22Rv1 (cell line): ENCODE data around the gene DNTTIP2.

Experiments
- H3K27ac ChIP-seq: fragments of 450-650 bp; 2 replicates; pipeline ENCODE4 v1.5.1; 2017
- CTCF ChIP-seq: fragments of 450-650 bp; IDR thresholded peaks from 2 replicates; pipeline ENCODE4 v1.5.1; 2017; ENCODE audit warnings: mild to moderate bottlenecking
- ZFX ChIP-seq: fragments of 450-650 bp; IDR thresholded peaks from 2 replicates; pipeline ENCODE4 v1.6.1; 2017; ENCODE audit warnings: antibody characterized with exemption, borderline replicate concordance

The DNTTIP2 gene

DNA sequence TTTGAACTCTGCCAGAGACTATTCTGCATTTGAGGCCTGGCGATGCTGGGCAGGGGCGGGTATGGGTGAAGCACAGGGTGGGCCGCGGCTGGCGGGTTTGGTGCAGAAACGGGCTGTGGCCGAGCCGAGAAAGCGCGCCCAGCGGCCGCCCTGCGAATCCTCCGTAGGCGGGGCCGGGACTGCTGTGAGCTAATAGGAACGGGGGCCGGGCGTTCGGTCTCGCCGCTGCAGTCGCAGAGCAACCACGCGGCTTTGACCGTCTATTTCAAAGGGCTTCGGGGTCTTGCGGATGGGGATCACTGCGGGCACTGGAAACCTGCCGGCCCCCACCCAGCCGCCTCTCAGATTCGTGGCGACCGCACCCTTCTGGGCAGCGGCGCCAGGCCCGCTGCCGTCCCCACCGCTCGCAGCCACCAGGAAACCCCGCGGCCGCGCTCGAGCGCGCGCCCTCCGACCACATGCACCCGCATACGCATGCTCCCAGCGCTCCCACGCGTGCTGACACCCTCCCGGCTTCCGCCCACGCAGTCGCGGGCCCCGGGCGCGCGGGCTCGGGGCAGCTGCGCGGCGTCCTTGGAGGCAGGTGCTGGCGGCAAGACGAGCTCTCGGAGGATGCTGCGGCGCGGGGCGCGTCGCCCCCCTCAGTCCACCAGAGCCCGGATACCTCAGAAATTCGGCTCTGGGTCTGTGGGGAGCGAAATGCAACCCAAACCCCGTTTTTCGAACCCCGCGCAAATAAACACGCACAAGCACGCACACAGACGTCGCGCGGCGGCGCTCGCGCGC, 32.6 kb downstream of the DNTTIP2 start:
- peak; percentile 60 for TF ChIP-seq CTCF
- TF ChIP-seq ZFX = no peak
- peak overlapping the region; percentile 94 for H3K27ac ChIP-seq

- peak overlapping the region; percentile 94 for H3K27ac ChIP-seq
- TF ChIP-seq ZFX = no peak
- TF ChIP-seq CTCF = no peak
Measured at GRCh38 chr1:93845538-93846205, 33.3 kb downstream of the DNTTIP2 start.

- no peak for TF ChIP-seq ZFX
- TF ChIP-seq CTCF = peak; percentile 85
- 0 out of 2 replicates have a peak overlapping the region, but pooled peaks have one; percentile 4 for H3K27ac ChIP-seq
Measured at GRCh38 chr1:93844262-93845045, 34.6 kb downstream of the DNTTIP2 start.

DNA sequence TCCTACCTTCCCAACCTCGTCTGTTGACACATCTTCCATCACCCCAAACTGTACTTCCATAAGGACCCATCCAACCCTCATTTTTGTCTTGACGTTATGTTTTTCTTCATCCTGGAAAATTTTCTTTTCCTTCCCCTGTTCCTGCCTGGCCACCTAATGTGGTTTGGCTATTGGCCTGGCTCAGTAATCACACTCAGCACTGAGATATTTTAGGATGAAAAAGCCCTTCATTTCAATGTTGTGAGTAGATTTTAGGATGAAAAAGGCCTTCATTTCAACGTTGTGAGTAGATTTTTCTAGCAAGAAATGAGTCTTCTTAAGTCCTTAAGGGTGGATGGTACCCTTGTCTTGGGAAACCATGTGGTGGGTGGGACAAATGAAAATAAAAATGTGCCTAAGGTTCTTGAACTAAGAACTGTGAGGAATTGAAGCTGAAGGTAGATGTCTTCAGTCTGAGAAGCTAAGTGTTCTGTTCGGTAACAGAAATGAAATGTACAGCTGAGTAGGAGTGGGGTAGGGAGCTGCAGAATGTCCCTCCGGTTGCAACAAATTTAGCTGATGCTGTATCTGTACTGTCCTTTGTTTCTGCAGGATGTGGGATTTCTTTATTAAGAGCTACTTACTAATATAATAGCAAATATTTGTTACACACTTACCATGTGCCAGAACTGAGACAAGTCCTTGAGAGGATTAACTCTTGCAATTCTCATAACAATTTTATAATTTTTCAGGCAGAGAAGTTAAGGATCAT, 36.1 kb downstream of the DNTTIP2 start:
- H3K27ac ChIP-seq = no peak overlapping the region
- TF ChIP-seq ZFX = no peak
- TF ChIP-seq CTCF = no peak

DNA sequence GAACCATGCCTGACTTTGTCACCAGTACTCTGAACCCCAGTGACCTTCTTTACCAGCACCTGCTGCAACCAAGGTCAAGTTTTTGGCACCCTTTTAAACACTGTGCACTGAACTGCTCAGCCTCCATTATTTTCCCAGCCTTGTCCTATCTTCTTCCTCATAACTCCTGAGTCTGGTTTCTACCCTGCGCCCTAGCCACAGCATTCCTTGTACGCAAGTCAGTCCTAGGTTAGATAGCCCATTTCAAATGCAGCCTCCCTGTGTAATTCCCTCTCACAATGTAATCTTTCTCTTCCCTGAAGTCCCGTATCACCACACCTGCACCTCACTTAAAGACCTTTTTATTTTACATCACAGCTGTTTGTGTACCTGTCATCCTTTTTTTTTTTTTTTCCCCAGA, 37.2 kb downstream of the DNTTIP2 start:
- no peak for TF ChIP-seq CTCF
- no peak overlapping the region for H3K27ac ChIP-seq

DNA sequence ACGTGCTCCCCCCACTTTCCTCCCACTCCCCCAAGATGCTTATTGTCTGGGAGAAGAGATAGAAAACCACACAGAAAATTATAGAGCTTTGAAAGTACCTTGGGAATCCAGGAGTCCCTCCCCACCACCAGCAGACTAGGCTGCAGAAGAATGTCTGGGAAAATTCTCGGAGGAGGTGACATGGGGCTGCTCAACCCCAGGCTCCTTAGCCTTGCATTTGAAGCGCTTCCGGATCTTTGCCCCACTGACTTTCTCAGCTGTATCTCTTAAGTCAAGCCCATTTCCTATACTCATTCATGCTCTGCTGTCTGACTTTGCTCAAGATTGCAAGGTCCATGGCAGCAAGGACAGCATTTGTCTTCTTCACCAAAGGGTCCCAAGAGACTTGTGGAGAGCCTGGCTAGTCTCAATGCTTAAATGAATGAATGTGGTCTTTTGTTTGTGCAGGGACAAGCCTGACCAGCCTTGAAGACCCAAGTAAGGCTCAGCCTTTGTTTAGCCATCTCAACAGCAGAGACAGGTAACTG, 38.0 kb downstream of the DNTTIP2 start:
- no peak overlapping the region for H3K27ac ChIP-seq
- TF ChIP-seq CTCF (no peak), ZFX (no peak)
